Uterus (tissue), 4 donors: ENCODE measurements around the gene CTIF. TPM values are rescaled to one million over a fixed set of nuclear protein-coding genes. Genes with fewer than 3 reads are reported as not detected.

Experiments
- DNase-seq, 2 donors: peaks; one replicate each; pipeline ENCODE4 v3.0.0-alpha.2; 2019 to 2020
- H3K27ac ChIP-seq, 2 donors: fragments of 200-600 bp; sonication (generic); 1 replicate in 1 of 2; 2 replicates in 1 of 2; pipeline ENCODE4 v1.5.1; 2016 to 2018
- H3K27me3 ChIP-seq, 2 donors: fragments of 200-600 bp; sonication (generic); one replicate each; pipeline ENCODE4 v1.5.1; 2018 to 2019; ENCODE audit warnings: control low read depth in 1 of 2
- H3K36me3 ChIP-seq, 2 donors: fragments of 200-600 bp; sonication (generic); one replicate each; pipeline ENCODE4 v1.5.1; 2019; ENCODE audit warnings: control low read depth in 1 of 2
- H3K4me1 ChIP-seq, 2 donors: fragments of 200-600 bp; sonication (generic); one replicate each; pipeline ENCODE4 v1.5.1; 2018 to 2019; ENCODE audit warnings: control low read depth in 1 of 2
- H3K4me3 ChIP-seq, 2 donors: fragments of 200-600 bp; sonication (generic); 1 replicate in 1 of 2; 2 replicates in 1 of 2; pipeline ENCODE4 v1.5.1; 2018 to 2019; ENCODE audit warnings: mild to moderate bottlenecking in 1 of 2
- H3K9me3 ChIP-seq, 2 donors: fragments of 200-600 bp; sonication (generic); one replicate each; pipeline ENCODE4 v1.5.1; 2019; ENCODE audit warnings: control low read depth in 1 of 2
- POLR2A ChIP-seq, 2 donors: fragments of 450-650 bp; IDR thresholded peaks; one replicate each; pipeline ENCODE4 v1.6.1; 2016; ENCODE audit warnings: antibody characterized with exemption in 2 of 2, mild to moderate bottlenecking in 1 of 2, moderate library complexity in 1 of 2
- intact Hi-C: fragments of 100-400 bp; cut with DNase I; formaldehyde crosslinking; loops from one replicate; pipeline ENCODE4 v1.15.1; 2023; ENCODE audit warnings: low total_unique reads
- total RNA-seq, 4 donors: library from RNA; depleted of rRNA in 3 of 4; stranded (reverse); fragments of >200 nt in 3 of 4; gene quantifications; one replicate each; pipeline versions ENCODE4 v1.1.0 to v1.2.4, GENCODE V29; 2014 to 2023
- TF ChIP-seq, protein P1 (sequence below), 4 experiments: fragments of 200-600 bp in 2 of 4; fragments of 450-650 bp in 2 of 4; sonication (generic) in 2 of 4; IDR thresholded peaks; one replicate each; pipeline ENCODE4 v1.5.1; 2016 to 2019; ENCODE audit warnings: antibody characterized with exemption in 4 of 4, mild to moderate bottlenecking in 2 of 4, moderate library complexity in 1 of 4
- donor health status: DM: yes; HTN: yes; CAD: no.

The CTIF gene
- total RNA-seq, 4 donors from 2014 or later, result 11.3 to 94.3 (median 48.0) TPM

DNA sequence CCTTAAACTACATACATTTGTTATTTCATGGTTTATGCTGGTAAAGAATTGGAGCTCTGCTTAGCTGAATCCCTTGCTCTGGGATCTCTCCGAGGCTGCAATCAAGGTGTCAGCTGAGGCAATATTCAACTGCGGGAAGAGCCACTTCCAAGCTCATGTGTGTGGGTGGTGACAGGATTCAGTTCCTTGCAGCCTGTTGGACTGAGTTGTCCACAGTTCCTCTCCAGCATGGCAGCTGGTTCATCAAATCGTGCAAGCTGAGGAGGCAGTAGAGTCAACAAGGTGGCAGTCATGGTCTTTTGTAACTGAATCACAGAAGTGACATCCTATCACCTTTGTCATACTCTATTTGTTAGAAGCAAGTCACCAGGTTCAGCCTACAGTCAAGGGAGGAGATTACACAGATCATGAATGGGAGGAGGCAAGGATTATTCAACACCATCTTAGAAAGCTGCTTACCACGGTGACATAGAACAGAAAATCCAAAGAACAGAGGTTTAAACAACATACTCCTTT, 56.9 kb downstream of the CTIF start:
- Histone ChIP-seq H3K36me3 (no peaks in the 10 kb centered on the region), H3K27me3 (no peaks in the 10 kb centered on the region), H3K9me3 (no peaks in the 10 kb centered on the region), H3K4me1 (no peaks in the 10 kb centered on the region), H3K4me3 (no peak overlapping the region), H3K27ac (no peak overlapping the region)
- TF ChIP-seq POLR2A (IDR thresholded peaks at IDR 0.05), result no peak
- TF ChIP-seq, protein P1, sequence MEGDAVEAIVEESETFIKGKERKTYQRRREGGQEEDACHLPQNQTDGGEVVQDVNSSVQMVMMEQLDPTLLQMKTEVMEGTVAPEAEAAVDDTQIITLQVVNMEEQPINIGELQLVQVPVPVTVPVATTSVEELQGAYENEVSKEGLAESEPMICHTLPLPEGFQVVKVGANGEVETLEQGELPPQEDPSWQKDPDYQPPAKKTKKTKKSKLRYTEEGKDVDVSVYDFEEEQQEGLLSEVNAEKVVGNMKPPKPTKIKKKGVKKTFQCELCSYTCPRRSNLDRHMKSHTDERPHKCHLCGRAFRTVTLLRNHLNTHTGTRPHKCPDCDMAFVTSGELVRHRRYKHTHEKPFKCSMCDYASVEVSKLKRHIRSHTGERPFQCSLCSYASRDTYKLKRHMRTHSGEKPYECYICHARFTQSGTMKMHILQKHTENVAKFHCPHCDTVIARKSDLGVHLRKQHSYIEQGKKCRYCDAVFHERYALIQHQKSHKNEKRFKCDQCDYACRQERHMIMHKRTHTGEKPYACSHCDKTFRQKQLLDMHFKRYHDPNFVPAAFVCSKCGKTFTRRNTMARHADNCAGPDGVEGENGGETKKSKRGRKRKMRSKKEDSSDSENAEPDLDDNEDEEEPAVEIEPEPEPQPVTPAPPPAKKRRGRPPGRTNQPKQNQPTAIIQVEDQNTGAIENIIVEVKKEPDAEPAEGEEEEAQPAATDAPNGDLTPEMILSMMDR (IDR thresholded peaks at IDR 0.05), result no peak
- intact Hi-C loops, result no loop called here
- no peak for DNase-seq

DNA sequence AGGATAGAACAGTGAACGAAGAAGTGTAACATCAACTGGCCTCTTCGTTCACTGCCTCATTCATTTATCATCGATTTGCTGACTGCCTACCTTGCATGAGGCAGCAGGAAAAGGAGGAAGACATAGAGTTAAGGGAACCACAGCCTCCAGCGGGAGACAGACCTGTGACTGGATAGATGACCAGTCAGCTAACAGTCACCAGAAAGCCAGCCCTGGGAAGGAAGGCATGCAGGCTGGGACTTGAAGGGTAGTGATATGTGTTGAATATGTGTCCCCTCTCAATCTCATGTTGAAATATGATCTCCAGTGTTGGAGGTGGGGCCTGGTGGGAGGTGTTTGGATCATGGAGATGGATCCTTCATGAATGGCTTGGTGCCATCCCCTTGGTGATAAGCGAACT, 58.3 kb downstream of the CTIF start:
- H3K4me1 ChIP-seq, result no peaks in the 10 kb centered on the region
- H3K36me3 ChIP-seq, result no peaks in the 10 kb centered on the region
- H3K27ac ChIP-seq, result no peak overlapping the region
- TF ChIP-seq, protein P1 (IDR thresholded peaks at IDR 0.05), result no peak
- TF ChIP-seq POLR2A (IDR thresholded peaks at IDR 0.05), result no peak
- no peaks in the 10 kb centered on the region for H3K27me3 ChIP-seq
- no peaks in the 10 kb centered on the region for H3K9me3 ChIP-seq
- no peak overlapping the region for H3K4me3 ChIP-seq
- intact Hi-C loops, result no loop called here
- DNase-seq, result no peak

DNA sequence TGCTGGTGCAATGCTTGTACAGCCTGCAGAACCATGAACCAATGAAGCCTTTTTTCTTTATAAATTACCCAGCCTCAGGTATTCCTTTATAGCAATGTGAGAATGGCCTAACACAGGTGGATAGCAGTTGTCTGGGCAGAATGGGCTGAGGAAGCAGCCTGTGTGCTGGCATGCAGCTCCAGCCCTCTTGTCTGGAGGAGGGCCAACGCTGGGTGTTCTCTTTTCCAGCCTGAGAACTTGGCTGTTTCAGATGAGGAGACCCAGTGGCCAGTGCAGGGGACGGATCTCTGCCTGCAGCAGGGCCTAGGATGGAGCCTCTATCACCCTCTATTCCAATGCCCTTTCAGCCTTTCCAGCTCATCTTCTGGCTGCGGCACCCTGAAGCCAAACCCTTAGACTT, 58.8 kb downstream of the CTIF start:
- no peak overlapping the region for H3K4me3 ChIP-seq
- no peaks in the 10 kb centered on the region for H3K36me3 ChIP-seq
- no peaks in the 10 kb centered on the region for H3K4me1 ChIP-seq
- no peak for DNase-seq
- H3K9me3 ChIP-seq, result no peaks in the 10 kb centered on the region
- TF ChIP-seq POLR2A (IDR thresholded peaks at IDR 0.05), result no peak
- TF ChIP-seq, protein P1 (IDR thresholded peaks at IDR 0.05), result no peak
- intact Hi-C loops, result no loop called here
- no peak overlapping the region for H3K27ac ChIP-seq
- no peaks in the 10 kb centered on the region for H3K27me3 ChIP-seq

DNA sequence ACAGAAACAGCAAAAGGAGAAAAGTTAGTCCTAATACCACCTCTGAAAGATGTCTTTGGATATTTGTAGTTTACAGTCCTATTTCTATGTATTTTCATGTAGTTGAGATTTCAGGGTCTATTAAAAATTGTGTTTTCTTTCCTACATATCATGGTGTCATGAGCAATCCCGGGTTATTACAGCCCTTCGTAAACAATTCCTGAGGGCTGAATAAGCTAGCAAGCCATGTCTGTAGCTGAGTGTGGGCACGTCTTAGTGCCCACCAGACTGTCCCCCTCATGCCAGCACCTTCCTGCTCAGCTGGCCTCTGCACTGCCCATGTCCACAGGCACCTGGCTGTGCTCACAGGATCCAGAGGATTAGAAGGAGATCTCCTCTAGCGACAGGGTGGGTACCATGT, 60.6 kb downstream of the CTIF start:
- no peak overlapping the region for H3K4me3 ChIP-seq
- TF ChIP-seq POLR2A (IDR thresholded peaks at IDR 0.05), result no peak
- TF ChIP-seq, protein P1 (IDR thresholded peaks at IDR 0.05), result no peak
- H3K27ac ChIP-seq, result no peak overlapping the region
- no peaks in the 10 kb centered on the region for H3K27me3 ChIP-seq
- no peaks in the 10 kb centered on the region for H3K4me1 ChIP-seq
- intact Hi-C loops, result no loop called here
- H3K36me3 ChIP-seq, result no peaks in the 10 kb centered on the region
- no peak for DNase-seq
- no peaks in the 10 kb centered on the region for H3K9me3 ChIP-seq

DNA sequence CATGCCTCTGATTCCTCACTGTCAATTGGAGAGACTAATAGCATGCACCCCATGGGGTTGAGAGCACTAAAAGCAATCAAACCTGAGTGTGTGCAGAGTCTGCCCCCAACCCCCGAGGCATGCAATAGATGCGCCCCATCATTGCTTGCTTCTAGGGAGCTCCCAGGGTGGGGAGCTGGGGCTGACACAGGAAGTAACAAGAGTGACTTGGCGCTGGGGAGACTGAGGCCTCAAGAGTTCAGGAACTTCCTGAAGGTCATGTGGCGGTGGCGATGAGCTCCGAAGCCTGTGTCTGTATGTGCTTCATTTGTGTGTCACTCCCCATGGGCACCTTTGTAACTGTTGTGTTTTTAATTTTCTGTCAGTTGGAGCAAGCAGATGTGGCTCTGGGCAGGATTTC, 61.2 kb downstream of the CTIF start:
- Histone ChIP-seq H3K4me3 (no peak overlapping the region), H3K9me3 (no peaks in the 10 kb centered on the region), H3K36me3 (no peaks in the 10 kb centered on the region), H3K4me1 (no peaks in the 10 kb centered on the region), H3K27me3 (no peaks in the 10 kb centered on the region), H3K27ac (no peak overlapping the region)
- DNase-seq, result no peak
- intact Hi-C loops, result loop anchor here (5.0 kb wide), 1 partner anchor 147 kb away; no protein-coding TSS in a partner anchor
- TF ChIP-seq, protein P1 (IDR thresholded peaks at IDR 0.05), result no peak
- TF ChIP-seq POLR2A (IDR thresholded peaks at IDR 0.05), result no peak
